Epithelial cell of umbilical artery (primary cell): ENCODE data around the gene USP9X. TPM values are rescaled to one million over a fixed set of nuclear protein-coding genes. Genes with fewer than 3 reads are reported as not detected.

Experiments
- total RNA-seq: library from RNA; depleted of rRNA; stranded (reverse); fragments of >200 nt; gene quantifications from 2 replicates; pipeline ENCODE4 v1.2.3, GENCODE V29; 2014

The USP9X gene, protein sequence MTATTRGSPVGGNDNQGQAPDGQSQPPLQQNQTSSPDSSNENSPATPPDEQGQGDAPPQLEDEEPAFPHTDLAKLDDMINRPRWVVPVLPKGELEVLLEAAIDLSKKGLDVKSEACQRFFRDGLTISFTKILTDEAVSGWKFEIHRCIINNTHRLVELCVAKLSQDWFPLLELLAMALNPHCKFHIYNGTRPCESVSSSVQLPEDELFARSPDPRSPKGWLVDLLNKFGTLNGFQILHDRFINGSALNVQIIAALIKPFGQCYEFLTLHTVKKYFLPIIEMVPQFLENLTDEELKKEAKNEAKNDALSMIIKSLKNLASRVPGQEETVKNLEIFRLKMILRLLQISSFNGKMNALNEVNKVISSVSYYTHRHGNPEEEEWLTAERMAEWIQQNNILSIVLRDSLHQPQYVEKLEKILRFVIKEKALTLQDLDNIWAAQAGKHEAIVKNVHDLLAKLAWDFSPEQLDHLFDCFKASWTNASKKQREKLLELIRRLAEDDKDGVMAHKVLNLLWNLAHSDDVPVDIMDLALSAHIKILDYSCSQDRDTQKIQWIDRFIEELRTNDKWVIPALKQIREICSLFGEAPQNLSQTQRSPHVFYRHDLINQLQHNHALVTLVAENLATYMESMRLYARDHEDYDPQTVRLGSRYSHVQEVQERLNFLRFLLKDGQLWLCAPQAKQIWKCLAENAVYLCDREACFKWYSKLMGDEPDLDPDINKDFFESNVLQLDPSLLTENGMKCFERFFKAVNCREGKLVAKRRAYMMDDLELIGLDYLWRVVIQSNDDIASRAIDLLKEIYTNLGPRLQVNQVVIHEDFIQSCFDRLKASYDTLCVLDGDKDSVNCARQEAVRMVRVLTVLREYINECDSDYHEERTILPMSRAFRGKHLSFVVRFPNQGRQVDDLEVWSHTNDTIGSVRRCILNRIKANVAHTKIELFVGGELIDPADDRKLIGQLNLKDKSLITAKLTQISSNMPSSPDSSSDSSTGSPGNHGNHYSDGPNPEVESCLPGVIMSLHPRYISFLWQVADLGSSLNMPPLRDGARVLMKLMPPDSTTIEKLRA (N-terminal part only)
- total RNA-seq, result 86.3 and 86.4 TPM in 2 replicates

DNA sequence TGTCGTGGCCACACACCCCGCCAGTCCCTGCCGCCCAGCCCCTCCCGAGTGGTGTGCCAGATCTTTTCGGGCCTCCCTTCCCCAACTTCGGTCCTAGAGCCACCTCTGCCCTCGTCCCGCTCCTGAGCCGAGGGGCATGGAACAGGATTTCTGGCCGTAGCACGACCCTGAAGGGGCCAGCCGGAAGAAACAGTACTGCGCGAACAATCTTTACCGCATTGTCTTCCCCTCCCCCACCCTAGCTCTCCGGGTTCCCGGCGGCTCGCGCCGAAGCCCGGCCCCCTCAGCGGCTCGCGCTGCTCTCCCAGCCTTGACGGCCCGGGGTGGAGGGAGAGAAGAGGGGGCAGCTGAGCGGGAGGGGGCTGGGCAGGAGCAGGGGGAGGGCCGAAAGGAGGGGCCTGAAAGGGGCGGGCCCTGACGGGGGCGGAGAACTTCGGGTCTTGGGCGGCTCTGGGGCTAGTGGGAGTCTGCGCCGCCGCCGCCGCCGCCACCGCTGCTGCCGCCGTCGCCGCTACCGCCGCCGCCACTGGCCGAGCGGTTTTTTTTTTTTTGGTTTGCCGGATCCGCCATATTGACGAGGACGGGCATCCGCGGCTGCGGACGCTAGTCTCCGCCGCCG is at the start of gene USP9X:
Gene USP9X, plus strand, starts transcription at position 553 of the 619 bp plus-strand sequence. CDS start 38,184 bp downstream, outside the sequence.

Other genes starting within 250 kb of the USP9X start
- 233 and 447 TPM in 2 replicates for gene DDX3X, start 248.7 kb downstream of the USP9X start, total RNA-seq